PC-3 (cell line): ENCODE measurements around the gene AAMDC. TPM values are rescaled to one million over a fixed set of nuclear protein-coding genes. Genes with fewer than 3 reads are reported as not detected.

Experiments used
- ATAC-seq: fragments of 200-7000 bp; cut with Tn5 transposase; 2 replicates; pipeline ENCODE4 v1.9.1; 2020; ENCODE audit warnings: mild to moderate bottlenecking, moderate library complexity
- BruUV-seq: library from RNA; stranded (reverse); fragments of 400-500 nt; replicated peaks from 2 replicates; lab custom pipeline; 2021; lab: Mats Ljungman, UMichigan
- CTCF ChIA-PET: fragments of 300-600 bp; sonication (Branson Sonifier 250); formaldehyde crosslinking; loops from one replicate; lab custom pipeline; 2022; ENCODE audit warnings: antibody characterized with exemption; lab: Charles Lee
- POLR2A ChIA-PET: fragments of 300-600 bp; sonication (Branson Sonifier 250); formaldehyde crosslinking; loops from one replicate; lab custom pipeline; 2022; ENCODE audit warnings: antibody characterized with exemption; ENCODE audit not compliant: unreplicated experiment; lab: Charles Lee
- DNase-seq: peaks from one replicate; pipeline ENCODE4 v3.0.0-alpha.2; 2015
- H2AFZ ChIP-seq: fragments of 300-600 bp; sonication (generic); 2 replicates; pipeline ENCODE4 v1.6.0; 2016; ENCODE audit warnings: antibody characterized with exemption, low read length
- H3F3A ChIP-seq: fragments of 300-600 bp; sonication (generic); one replicate; pipeline ENCODE4 v1.6.0; 2017; ENCODE audit warnings: antibody characterized with exemption, low read length, control low read depth, mild to moderate bottlenecking; ENCODE audit not compliant: unreplicated experiment
- H3K27ac ChIP-seq: fragments of 300-600 bp; sonication (generic); 2 replicates; pipeline ENCODE4 v1.5.1; 2016; ENCODE audit warnings: mild to moderate bottlenecking, low read length
- H3K27me3 ChIP-seq: fragments of 300-600 bp; sonication (generic); 2 replicates; pipeline ENCODE4 v1.6.1; 2016; ENCODE audit warnings: low read length, mixed read lengths
- H3K36me3 ChIP-seq: fragments of 300-600 bp; sonication (generic); 2 replicates; pipeline ENCODE4 v1.6.1; 2016; ENCODE audit warnings: low read depth, mixed run types, low read length, mixed read lengths
- H3K4me1 ChIP-seq: fragments of 300-600 bp; sonication (generic); 2 replicates; pipeline ENCODE4 v1.5.1; 2016; ENCODE audit warnings: low read length; ENCODE audit not compliant: insufficient read depth
- H3K4me2 ChIP-seq: fragments of 300-600 bp; sonication (generic); 2 replicates; pipeline ENCODE4 v1.6.0; 2016; ENCODE audit warnings: low read length
- H3K4me3 ChIP-seq: fragments of 300-600 bp; sonication (generic); 2 replicates; pipeline ENCODE4 v1.5.1; 2016; ENCODE audit warnings: mild to moderate bottlenecking, low read length, mixed read lengths
- H3K79me2 ChIP-seq: fragments of 300-600 bp; sonication (generic); 2 replicates; pipeline ENCODE4 v1.6.1; 2017; ENCODE audit warnings: low read length, mixed read lengths
- H3K9ac ChIP-seq: fragments of 300-600 bp; sonication (generic); 2 replicates; pipeline ENCODE4 v1.6.0; 2016; ENCODE audit warnings: mild to moderate bottlenecking, low read length
- H3K9me2 ChIP-seq: fragments of 300-600 bp; sonication (generic); replicated peaks from 2 replicates; pipeline ENCODE4 v1.6.1; 2016; ENCODE audit warnings: mixed run types, low read length, mixed read lengths
- H3K9me3 ChIP-seq: fragments of 300-600 bp; sonication (generic); 2 replicates; pipeline ENCODE4 v1.6.1; 2016; ENCODE audit warnings: low read length, mixed read lengths
- H4K20me1 ChIP-seq: fragments of 300-600 bp; sonication (generic); 2 replicates; pipeline ENCODE4 v1.6.1; 2016; ENCODE audit warnings: low read length, mixed read lengths
- EZH2 ChIP-seq: fragments of 300-600 bp; sonication (generic); IDR thresholded peaks from one replicate; pipeline ENCODE4 v1.6.1; 2017; ENCODE audit warnings: antibody characterized with exemption, mild to moderate bottlenecking, low read length; ENCODE audit not compliant: unreplicated experiment
- EZH2phosphoT487 ChIP-seq: fragments of 300-600 bp; sonication (generic); IDR thresholded peaks from 2 replicates; pipeline ENCODE4 v1.6.1; 2018; ENCODE audit warnings: mild to moderate bottlenecking, antibody characterized with exemption, low read length, borderline replicate concordance
- intact Hi-C: fragments of 100-400 bp; cut with micrococcal nuclease; formaldehyde crosslinking; loops from 2 replicates; pipeline ENCODE4 v1.9.0; 2023
- total RNA-seq: library from RNA; depleted of rRNA; stranded (reverse); fragments of >200 nt; gene quantifications from 2 replicates; pipeline ENCODE4 v1.2.3, GENCODE V29; 2014
- TF ChIP-seq, protein P1 (sequence below): fragments of 300-600 bp; sonication (generic); conservative IDR thresholded peaks from 2 replicates; pipeline ENCODE4 v1.5.1; 2017; ENCODE audit warnings: antibody characterized with exemption, low read depth, mild to moderate bottlenecking, low read length

AAMDC gene
- total RNA-seq, 1 experiment from 2014 or later = 18.0 TPM

DNA sequence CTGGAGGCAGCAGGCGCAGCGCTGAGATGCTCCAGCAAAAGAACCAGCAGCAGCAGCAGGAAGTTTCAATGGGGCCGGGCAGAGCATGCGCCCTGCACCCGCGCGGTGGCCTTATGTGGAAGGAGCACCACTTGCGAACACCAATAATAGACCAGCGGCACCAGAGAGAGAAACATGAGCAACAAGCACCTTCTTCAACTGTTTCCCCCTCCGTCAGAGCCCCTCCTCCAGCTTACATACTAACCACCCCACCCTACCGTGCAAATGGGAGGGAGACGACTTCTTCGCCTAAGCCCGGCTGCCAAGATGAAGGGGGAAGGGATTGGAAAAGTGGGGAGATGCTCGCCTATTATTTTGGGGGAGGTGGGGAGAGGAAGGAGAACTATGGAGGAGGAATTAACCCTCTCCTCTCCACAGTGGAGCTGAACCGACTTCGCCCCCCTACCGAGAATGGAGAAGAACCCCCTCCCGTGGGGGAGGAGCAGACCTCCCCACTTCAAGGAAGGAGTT lies 1.5 kb upstream of the AAMDC start:
- no peaks in the 10 kb centered on the region for H3K9me2 ChIP-seq
- peak overlapping the region; percentile 84 for H3K4me2 ChIP-seq
- peaks cover 17% of the 10 kb centered on the region; the same call in 1 of the 2 replicates for H3K4me1 ChIP-seq
- intact Hi-C loops = no loop called here
- DNase-seq (peak; percentile 86), ATAC-seq (peak; percentile 52)
- peaks cover 60% of the 10 kb centered on the region for H3K79me2 ChIP-seq
- H3K27me3 ChIP-seq = no peaks in the 10 kb centered on the region
- no peaks in the 10 kb centered on the region for H3K9me3 ChIP-seq
- no peaks in the 10 kb centered on the region for H3F3A ChIP-seq
- H3K27ac ChIP-seq = peak overlapping the region; percentile 33
- peak overlapping the region; percentile 86 for H2AFZ ChIP-seq
- peaks cover 9% of the 10 kb centered on the region for H4K20me1 ChIP-seq
- BruUV-seq = no TSS peak
- TF ChIP-seq EZH2phosphoT487 (no peak), EZH2 (no peak)
- TF ChIP-seq, protein P1, sequence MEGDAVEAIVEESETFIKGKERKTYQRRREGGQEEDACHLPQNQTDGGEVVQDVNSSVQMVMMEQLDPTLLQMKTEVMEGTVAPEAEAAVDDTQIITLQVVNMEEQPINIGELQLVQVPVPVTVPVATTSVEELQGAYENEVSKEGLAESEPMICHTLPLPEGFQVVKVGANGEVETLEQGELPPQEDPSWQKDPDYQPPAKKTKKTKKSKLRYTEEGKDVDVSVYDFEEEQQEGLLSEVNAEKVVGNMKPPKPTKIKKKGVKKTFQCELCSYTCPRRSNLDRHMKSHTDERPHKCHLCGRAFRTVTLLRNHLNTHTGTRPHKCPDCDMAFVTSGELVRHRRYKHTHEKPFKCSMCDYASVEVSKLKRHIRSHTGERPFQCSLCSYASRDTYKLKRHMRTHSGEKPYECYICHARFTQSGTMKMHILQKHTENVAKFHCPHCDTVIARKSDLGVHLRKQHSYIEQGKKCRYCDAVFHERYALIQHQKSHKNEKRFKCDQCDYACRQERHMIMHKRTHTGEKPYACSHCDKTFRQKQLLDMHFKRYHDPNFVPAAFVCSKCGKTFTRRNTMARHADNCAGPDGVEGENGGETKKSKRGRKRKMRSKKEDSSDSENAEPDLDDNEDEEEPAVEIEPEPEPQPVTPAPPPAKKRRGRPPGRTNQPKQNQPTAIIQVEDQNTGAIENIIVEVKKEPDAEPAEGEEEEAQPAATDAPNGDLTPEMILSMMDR = no peak
- ChIA-PET POLR2A (no interaction called here), CTCF (no interaction called here)
- peak overlapping the region; percentile 97 for H3K4me3 ChIP-seq
- peak overlapping the region; percentile 86 for H3K9ac ChIP-seq
- peaks cover 8% of the 10 kb centered on the region; the same call in 1 of the 2 replicates for H3K36me3 ChIP-seq

DNA sequence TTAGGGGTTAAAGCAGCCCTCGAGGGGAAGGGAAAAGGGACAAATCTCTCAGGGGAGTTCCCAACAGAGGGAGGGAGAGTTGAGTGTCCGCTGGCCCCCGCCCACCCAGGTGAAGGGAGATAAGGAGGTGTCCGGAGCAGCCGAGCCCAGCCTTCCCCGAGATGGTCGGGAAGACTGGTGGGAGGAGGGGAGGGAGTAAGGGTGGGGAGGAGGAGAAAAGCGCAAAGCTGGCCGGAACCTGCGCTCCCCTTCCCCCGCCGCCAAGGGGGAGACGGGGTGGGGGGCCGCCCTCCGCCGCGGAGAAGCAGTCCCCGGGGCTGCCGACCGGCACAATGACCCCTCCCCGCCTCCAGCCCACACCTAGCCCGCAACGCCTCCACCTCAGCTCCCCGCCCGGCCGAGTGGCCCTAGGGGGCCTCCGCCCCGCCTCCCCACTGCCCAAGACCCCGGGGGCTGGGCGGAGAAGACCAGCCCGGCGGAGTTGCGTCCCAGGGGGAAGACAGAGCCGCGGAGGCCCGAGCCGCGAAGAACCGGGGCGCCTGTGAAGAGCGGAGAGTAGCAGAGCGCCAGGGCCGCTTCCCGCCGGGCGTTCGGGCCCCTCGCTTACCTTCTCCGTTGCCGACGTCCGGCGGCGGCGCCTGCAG lies 901 bp upstream of the AAMDC start:
- ChIA-PET POLR2A (no interaction called here), CTCF (no interaction called here)
- peak overlapping the region; percentile 86 for H2AFZ ChIP-seq
- 0 out of 2 replicates have a peak, but pooled peaks cover 4% of the 10 kb centered on the region for H3K36me3 ChIP-seq
- no peaks in the 10 kb centered on the region for H3F3A ChIP-seq
- DNase-seq (peak; percentile 35), ATAC-seq (peak; percentile 16)
- no peaks in the 10 kb centered on the region for H3K27me3 ChIP-seq
- no peaks in the 10 kb centered on the region for H3K9me3 ChIP-seq
- H4K20me1 ChIP-seq = peaks cover 9% of the 10 kb centered on the region
- TF ChIP-seq, protein P1 = no peak
- TF ChIP-seq EZH2phosphoT487 = no peak
- TF ChIP-seq EZH2 = no peak
- H3K27ac ChIP-seq = peak overlapping the region; percentile 34
- peaks cover 17% of the 10 kb centered on the region; the same call in 1 of the 2 replicates for H3K4me1 ChIP-seq
- no TSS peak for BruUV-seq
- peak overlapping the region; percentile 97 for H3K4me3 ChIP-seq
- H3K79me2 ChIP-seq = peaks cover 54% of the 10 kb centered on the region
- intact Hi-C loops = loop anchor here (1.0 kb wide), 1 partner anchor 174 kb away; the partner anchor contains the start of gene INTS4
- H3K9me2 ChIP-seq = no peaks in the 10 kb centered on the region
- H3K9ac ChIP-seq = peak overlapping the region; percentile 86
- H3K4me2 ChIP-seq = peak overlapping the region; percentile 84

DNA sequence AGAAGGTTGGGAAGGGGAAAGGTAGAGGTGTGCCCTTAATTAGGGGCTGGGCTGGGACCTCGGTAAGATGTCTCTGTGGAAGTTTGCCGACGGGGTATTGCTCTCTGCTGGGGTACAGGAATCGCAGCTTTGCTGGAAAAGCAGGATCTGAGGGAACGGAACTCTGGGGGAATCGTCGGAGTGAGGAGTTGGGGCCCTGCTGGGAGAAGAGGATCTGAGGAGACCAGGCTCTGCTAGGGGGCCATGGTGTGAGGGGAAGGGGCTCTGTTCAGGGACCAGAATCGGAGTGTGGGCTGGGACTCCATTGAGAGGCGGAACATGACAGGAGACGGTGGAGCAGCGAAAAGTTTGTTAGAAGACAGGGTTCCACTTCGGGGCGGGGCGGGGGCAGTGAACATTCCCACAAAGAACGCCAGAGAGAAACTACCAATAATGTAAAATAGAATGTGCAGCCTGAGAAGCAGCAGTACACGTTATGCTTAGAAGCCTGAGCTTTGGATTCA lies 456 bp downstream of the AAMDC start:
- BruUV-seq = no TSS peak
- POLR2A ChIA-PET = no interaction called here

More for the DNA sequence above, 456 bp downstream of the AAMDC start:
- DNase-seq (peak; percentile 31), ATAC-seq (peak; percentile 12)
- H3K27me3 ChIP-seq = no peaks in the 10 kb centered on the region
- peaks cover 9% of the 10 kb centered on the region for H4K20me1 ChIP-seq
- H3K4me1 ChIP-seq = peaks cover 17% of the 10 kb centered on the region; the same call in 1 of the 2 replicates
- H3K4me3 ChIP-seq = peak overlapping the region; percentile 97
- no peak overlapping the region for H3K27ac ChIP-seq
- peak overlapping the region; percentile 61 for H3K9ac ChIP-seq
- peaks cover 41% of the 10 kb centered on the region for H3K79me2 ChIP-seq
- intact Hi-C loops = loop anchor here (1.0 kb wide), 1 partner anchor 184 kb away; the partner anchor contains the start of gene CLNS1A
- H3K9me2 ChIP-seq = no peaks in the 10 kb centered on the region
- no peaks in the 10 kb centered on the region for H3K36me3 ChIP-seq
- TF ChIP-seq, protein P1 = no peak
- TF ChIP-seq EZH2 (no peak), EZH2phosphoT487 (no peak)
- H2AFZ ChIP-seq = peak overlapping the region; percentile 86
- H3K9me3 ChIP-seq = no peaks in the 10 kb centered on the region
- peak overlapping the region; percentile 84 for H3K4me2 ChIP-seq
- CTCF ChIA-PET = interaction anchor here (0.5 kb wide), 1 partner anchor 225 kb away, joined by 3 read pairs; no protein-coding TSS in a partner anchor
- H3F3A ChIP-seq = no peaks in the 10 kb centered on the region
